ENCODE measurements around the gene MRPL12. TPM values are rescaled to one million over a fixed set of nuclear protein-coding genes. Genes with fewer than 3 reads are reported as not detected.

The MRPL12 gene
- total RNA-seq, 1 experiment from 2014 or later = 139 TPM

DNA sequence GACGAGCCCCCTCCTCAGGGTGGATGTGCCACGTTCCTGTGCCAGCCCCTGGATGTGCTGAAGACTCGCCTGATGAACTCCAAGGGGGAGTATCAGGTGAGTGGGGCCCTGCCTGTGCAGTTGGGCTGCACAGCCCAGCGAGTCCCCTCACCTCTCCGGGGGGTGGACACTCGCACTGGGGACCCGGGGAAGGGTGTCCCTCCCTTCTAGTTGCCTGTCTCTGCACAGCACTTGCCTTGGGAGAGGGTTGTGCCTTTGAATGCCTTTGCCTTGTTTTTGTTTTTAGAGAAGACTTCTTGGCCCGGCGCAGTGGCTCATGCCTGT is 14.6 kb downstream of the MRPL12 start:
- no peak for TF ChIP-seq MYBL2 (CRISPR knock-in tag; IDR thresholded peaks at IDR 0.05)
- TF ChIP-seq, protein P1, sequence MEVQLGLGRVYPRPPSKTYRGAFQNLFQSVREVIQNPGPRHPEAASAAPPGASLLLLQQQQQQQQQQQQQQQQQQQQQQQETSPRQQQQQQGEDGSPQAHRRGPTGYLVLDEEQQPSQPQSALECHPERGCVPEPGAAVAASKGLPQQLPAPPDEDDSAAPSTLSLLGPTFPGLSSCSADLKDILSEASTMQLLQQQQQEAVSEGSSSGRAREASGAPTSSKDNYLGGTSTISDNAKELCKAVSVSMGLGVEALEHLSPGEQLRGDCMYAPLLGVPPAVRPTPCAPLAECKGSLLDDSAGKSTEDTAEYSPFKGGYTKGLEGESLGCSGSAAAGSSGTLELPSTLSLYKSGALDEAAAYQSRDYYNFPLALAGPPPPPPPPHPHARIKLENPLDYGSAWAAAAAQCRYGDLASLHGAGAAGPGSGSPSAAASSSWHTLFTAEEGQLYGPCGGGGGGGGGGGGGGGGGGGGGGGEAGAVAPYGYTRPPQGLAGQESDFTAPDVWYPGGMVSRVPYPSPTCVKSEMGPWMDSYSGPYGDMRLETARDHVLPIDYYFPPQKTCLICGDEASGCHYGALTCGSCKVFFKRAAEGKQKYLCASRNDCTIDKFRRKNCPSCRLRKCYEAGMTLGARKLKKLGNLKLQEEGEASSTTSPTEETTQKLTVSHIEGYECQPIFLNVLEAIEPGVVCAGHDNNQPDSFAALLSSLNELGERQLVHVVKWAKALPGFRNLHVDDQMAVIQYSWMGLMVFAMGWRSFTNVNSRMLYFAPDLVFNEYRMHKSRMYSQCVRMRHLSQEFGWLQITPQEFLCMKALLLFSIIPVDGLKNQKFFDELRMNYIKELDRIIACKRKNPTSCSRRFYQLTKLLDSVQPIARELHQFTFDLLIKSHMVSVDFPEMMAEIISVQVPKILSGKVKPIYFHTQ (CRISPR knock-in tag; IDR thresholded peaks at IDR 0.05) = no peak
- TF ChIP-seq GTF2I (CRISPR knock-in tag; conservative IDR thresholded peaks at IDR 0.05) = no peak
- TF ChIP-seq, protein P2, sequence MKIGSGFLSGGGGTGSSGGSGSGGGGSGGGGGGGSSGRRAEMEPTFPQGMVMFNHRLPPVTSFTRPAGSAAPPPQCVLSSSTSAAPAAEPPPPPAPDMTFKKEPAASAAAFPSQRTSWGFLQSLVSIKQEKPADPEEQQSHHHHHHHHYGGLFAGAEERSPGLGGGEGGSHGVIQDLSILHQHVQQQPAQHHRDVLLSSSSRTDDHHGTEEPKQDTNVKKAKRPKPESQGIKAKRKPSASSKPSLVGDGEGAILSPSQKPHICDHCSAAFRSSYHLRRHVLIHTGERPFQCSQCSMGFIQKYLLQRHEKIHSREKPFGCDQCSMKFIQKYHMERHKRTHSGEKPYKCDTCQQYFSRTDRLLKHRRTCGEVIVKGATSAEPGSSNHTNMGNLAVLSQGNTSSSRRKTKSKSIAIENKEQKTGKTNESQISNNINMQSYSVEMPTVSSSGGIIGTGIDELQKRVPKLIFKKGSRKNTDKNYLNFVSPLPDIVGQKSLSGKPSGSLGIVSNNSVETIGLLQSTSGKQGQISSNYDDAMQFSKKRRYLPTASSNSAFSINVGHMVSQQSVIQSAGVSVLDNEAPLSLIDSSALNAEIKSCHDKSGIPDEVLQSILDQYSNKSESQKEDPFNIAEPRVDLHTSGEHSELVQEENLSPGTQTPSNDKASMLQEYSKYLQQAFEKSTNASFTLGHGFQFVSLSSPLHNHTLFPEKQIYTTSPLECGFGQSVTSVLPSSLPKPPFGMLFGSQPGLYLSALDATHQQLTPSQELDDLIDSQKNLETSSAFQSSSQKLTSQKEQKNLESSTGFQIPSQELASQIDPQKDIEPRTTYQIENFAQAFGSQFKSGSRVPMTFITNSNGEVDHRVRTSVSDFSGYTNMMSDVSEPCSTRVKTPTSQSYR (CRISPR knock-in tag; IDR thresholded peaks at IDR 0.05) = no peak
- no peak for TF ChIP-seq TEAD4 (CRISPR knock-in tag; IDR thresholded peaks at IDR 0.05)
- TF ChIP-seq, protein P3, sequence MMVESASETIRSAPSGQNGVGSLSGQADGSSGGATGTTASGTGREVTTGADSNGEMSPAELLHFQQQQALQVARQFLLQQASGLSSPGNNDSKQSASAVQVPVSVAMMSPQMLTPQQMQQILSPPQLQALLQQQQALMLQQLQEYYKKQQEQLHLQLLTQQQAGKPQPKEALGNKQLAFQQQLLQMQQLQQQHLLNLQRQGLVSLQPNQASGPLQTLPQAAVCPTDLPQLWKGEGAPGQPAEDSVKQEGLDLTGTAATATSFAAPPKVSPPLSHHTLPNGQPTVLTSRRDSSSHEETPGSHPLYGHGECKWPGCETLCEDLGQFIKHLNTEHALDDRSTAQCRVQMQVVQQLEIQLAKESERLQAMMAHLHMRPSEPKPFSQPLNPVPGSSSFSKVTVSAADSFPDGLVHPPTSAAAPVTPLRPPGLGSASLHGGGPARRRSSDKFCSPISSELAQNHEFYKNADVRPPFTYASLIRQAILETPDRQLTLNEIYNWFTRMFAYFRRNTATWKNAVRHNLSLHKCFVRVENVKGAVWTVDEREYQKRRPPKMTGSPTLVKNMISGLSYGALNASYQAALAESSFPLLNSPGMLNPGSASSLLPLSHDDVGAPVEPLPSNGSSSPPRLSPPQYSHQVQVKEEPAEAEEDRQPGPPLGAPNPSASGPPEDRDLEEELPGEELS (CRISPR knock-in tag; IDR thresholded peaks at IDR 0.05) = no peak
- TF ChIP-seq ZNF232 (CRISPR knock-in tag; IDR thresholded peaks at IDR 0.05) = no peak
- TF ChIP-seq ATF1 (CRISPR knock-in tag; IDR thresholded peaks at IDR 0.05) = no peak
- no peak for TF ChIP-seq TCF7 (CRISPR knock-in tag; IDR thresholded peaks at IDR 0.05; ENCODE audit: low read depth)
- no peak for TF ChIP-seq ZNF671 (CRISPR knock-in tag; IDR thresholded peaks at IDR 0.05)
- TF ChIP-seq NR1H2 (CRISPR knock-in tag; IDR thresholded peaks at IDR 0.05) = no peak
- TF ChIP-seq SMAD4 (CRISPR knock-in tag; IDR thresholded peaks at IDR 0.05) = no peak
- TF ChIP-seq NFATC4 (CRISPR knock-in tag; IDR thresholded peaks at IDR 0.05) = no peak
- no peak for TF ChIP-seq TP53 (CRISPR knock-in tag; IDR thresholded peaks at IDR 0.05)
- no peak for TF ChIP-seq NR2C2 (CRISPR knock-in tag; IDR thresholded peaks at IDR 0.05)
- no peak for TF ChIP-seq MXD4 (CRISPR knock-in tag; IDR thresholded peaks at IDR 0.05; ENCODE audit: borderline replicate concordance)
- no peak for TF ChIP-seq SMAD3 (CRISPR knock-in tag; IDR thresholded peaks at IDR 0.05; ENCODE audit: borderline replicate concordance)
- no peak for TF ChIP-seq JAZF1 (CRISPR knock-in tag; IDR thresholded peaks at IDR 0.05)
- TF ChIP-seq, protein P4, sequence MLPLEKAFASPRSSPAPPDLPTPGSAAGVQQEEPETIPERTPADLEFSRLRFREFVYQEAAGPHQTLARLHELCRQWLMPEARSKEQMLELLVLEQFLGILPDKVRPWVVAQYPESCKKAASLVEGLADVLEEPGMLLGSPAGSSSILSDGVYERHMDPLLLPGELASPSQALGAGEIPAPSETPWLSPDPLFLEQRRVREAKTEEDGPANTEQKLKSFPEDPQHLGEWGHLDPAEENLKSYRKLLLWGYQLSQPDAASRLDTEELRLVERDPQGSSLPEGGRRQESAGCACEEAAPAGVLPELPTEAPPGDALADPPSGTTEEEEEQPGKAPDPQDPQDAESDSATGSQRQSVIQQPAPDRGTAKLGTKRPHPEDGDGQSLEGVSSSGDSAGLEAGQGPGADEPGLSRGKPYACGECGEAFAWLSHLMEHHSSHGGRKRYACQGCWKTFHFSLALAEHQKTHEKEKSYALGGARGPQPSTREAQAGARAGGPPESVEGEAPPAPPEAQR (CRISPR knock-in tag; IDR thresholded peaks at IDR 0.05) = no peak
- DNase-seq (ENCODE audit: low spot score) (no peak), ATAC-seq (no peak)
- H3K4me3 Mint-ChIP-seq = no peak overlapping the region
- H3K4me1 Mint-ChIP-seq = peaks cover 8% of the 10 kb centered on the region
- peaks cover 1% of the 10 kb centered on the region; the same call in 1 of the 2 replicates for H3K27me3 Mint-ChIP-seq (ENCODE audit: low read depth)
- no peak overlapping the region for H3K27ac Mint-ChIP-seq
- ChIA-PET CTCF (no interaction called here), POLR2A (no interaction called here)
- no peaks in the 10 kb centered on the region for H3K9me3 Mint-ChIP-seq
- 0 out of 2 replicates have a peak, but pooled peaks cover 4% of the 10 kb centered on the region for H3K36me3 Mint-ChIP-seq

All from WTC11 (cell line).